GM12878 (cell line): ENCODE measurements around the gene HS3ST3A1.

Experiments used
- CTCF ChIP-seq, 3 experiments: IDR thresholded peaks in 2 of 3; conservative IDR thresholded peaks in 1 of 3; 2 replicates each; pipeline ENCODE4 v1.5.1; 2011; ENCODE audit warnings: low read depth in 3 of 3, low read length in 3 of 3, mild to moderate bottlenecking in 3 of 3, control low read depth in 2 of 3, moderate library complexity in 2 of 3, inconsistent platforms in 1 of 3, mixed read lengths in 1 of 3; ENCODE audit not compliant: control insufficient read depth in 2 of 3, insufficient read depth in 1 of 3; ENCODE audit errors: extremely low read depth in 1 of 3
- POLR2AphosphoS5 ChIP-seq: IDR thresholded peaks from 2 replicates; pipeline ENCODE4 v1.6.1; 2011; ENCODE audit warnings: mild to moderate bottlenecking, low read length, inconsistent platforms
- TCF7 ChIP-seq: IDR thresholded peaks from 2 replicates; pipeline ENCODE4 v1.6.1; 2014; ENCODE audit warnings: antibody characterized with exemption, borderline replicate concordance

- TF ChIP-seq TCF7: no peak
- no peak for TF ChIP-seq POLR2AphosphoS5
- no peak for TF ChIP-seq CTCF (IDR thresholded peaks at IDR 0.05 in 2 of 3, conservative IDR thresholded peaks at IDR 0.05 in 1 of 3; ENCODE audit: control insufficient read depth in 2 of 3, extremely low read depth in 1 of 3, insufficient read depth in 1 of 3, low read depth in 3 of 3, low read length in 3 of 3)
These were observed 109.0 kb downstream of the HS3ST3A1 start for GRCh38 chr17:13492737-13493122.
